HCT116 (cell line): ENCODE measurements around the gene PPP4R2. TPM values are rescaled to one million over a fixed set of nuclear protein-coding genes. Genes with fewer than 3 reads are reported as not detected.

Source experiments
- ATAC-seq: fragments of 200-7000 bp; cut with Tn5 transposase; 2 replicates; pipeline ENCODE4 v1.9.1; 2020; ENCODE audit warnings: mild to moderate bottlenecking, moderate library complexity
- BruUV-seq: library from RNA; stranded (reverse); fragments of 400-500 nt; replicated peaks from 2 replicates; lab custom pipeline; 2021; lab: Mats Ljungman, UMichigan
- CTCF ChIA-PET: fragments of 300-600 bp; sonication (Branson Sonifier 250); formaldehyde crosslinking; loops from one replicate; lab custom pipeline; 2021; ENCODE audit warnings: antibody characterized with exemption; lab: Charles Lee
- POLR2A ChIA-PET: fragments of 300-600, 350-600 bp; sonication (Branson Sonifier 250); formaldehyde crosslinking; loops from one replicate; lab custom pipeline; 2021; ENCODE audit warnings: antibody characterized with exemption; lab: Charles Lee
- RAD21 ChIA-PET, 2 experiments: fragments of 300-600 bp; sonication (Branson Sonifier 250); formaldehyde crosslinking; loops; one replicate each; lab custom pipeline; 2023; ENCODE audit warnings: low total read pairs in 2 of 2; ENCODE audit not compliant: uncharacterized antibody in 2 of 2, unreplicated experiment in 2 of 2, low non-redundant PET in 1 of 2; lab: Charles Lee
- DNase-seq: peaks from one replicate; pipeline ENCODE4 v3.0.0-alpha.2; 2010; ENCODE audit warnings: low read depth, low spot score
- H2AFZ ChIP-seq: fragments of 200-600 bp; shearing (Covaris generic), sonication (generic); 2 replicates; pipeline ENCODE4 v1.6.1; 2017; ENCODE audit warnings: low read depth, mixed run types, mixed read lengths, antibody characterized with exemption, low read length; ENCODE audit not compliant: poor library complexity, severe bottlenecking
- H3K27ac ChIP-seq: 2 replicates; pipeline ENCODE4 v1.5.1; 2012; ENCODE audit warnings: low read depth, low read length
- H3K27me3 ChIP-seq: fragments of 200-600 bp; sonication (generic); 2 replicates; pipeline ENCODE4 v1.6.1; 2016; ENCODE audit warnings: mixed run types, low read length, mixed read lengths; ENCODE audit not compliant: insufficient read depth
- H3K36me3 ChIP-seq, 2 experiments: fragments of 200-500 bp in 1 of 2; fragments of 200-600 bp in 1 of 2; sonication (Bioruptor generic) in 1 of 2; sonication (generic) in 1 of 2; 2 replicates each; pipeline versions ENCODE4 v1.5.1 to v1.6.1; 2014 to 2016; ENCODE audit warnings: low read length in 2 of 2, inconsistent platforms in 1 of 2, mixed read lengths in 1 of 2, mixed run types in 1 of 2; ENCODE audit not compliant: insufficient read depth in 2 of 2, control insufficient read depth in 1 of 2
- H3K4me1 ChIP-seq, 2 experiments: fragments of 200-600 bp in 1 of 2; sonication (generic) in 1 of 2; 2 replicates each; pipeline versions ENCODE4 v1.5.1 to v1.6.1; 2012 to 2017; ENCODE audit warnings: low read length in 2 of 2, inconsistent platforms in 1 of 2, mild to moderate bottlenecking in 1 of 2, mixed read lengths in 1 of 2, mixed run types in 1 of 2, moderate library complexity in 1 of 2; ENCODE audit not compliant: insufficient read depth in 2 of 2, control insufficient read depth in 1 of 2
- H3K4me2 ChIP-seq: fragments of 200-600 bp; sonication (generic); 2 replicates; pipeline ENCODE4 v1.6.1; 2017; ENCODE audit warnings: mixed run types, low read length, mixed read lengths
- H3K4me3 ChIP-seq, 2 experiments: fragments of 200-600 bp in 1 of 2; sonication (generic) in 1 of 2; replicated peaks in 1 of 2; 2 replicates each; pipeline ENCODE4 v1.5.1; 2011 to 2016; ENCODE audit warnings: low read length in 2 of 2, control low read depth in 1 of 2, low read depth in 1 of 2, mild to moderate bottlenecking in 1 of 2, mixed read lengths in 1 of 2, mixed run types in 1 of 2
- H3K79me2 ChIP-seq: fragments of 200-600 bp; sonication (generic); 2 replicates; pipeline ENCODE4 v1.6.1; 2017; ENCODE audit warnings: mild to moderate bottlenecking, mixed run types, low read length, moderate library complexity, mixed read lengths; ENCODE audit not compliant: insufficient read depth
- H3K9ac ChIP-seq: fragments of 200-600 bp; sonication (generic); 2 replicates; pipeline ENCODE4 v1.6.1; 2016; ENCODE audit warnings: low read length, mixed read lengths
- H3K9me2 ChIP-seq: fragments of 200-600 bp; sonication (generic), shearing (Covaris generic); 2 replicates; pipeline ENCODE4 v1.6.1; 2017; ENCODE audit warnings: mixed run types, mild to moderate bottlenecking, moderate library complexity; ENCODE audit not compliant: insufficient read depth
- H3K9me3 ChIP-seq, 2 experiments: fragments of 200-500 bp in 1 of 2; fragments of 200-600 bp in 1 of 2; sonication (Bioruptor generic) in 1 of 2; sonication (generic) in 1 of 2; 2 replicates each; pipeline ENCODE4 v1.6.1; 2014 to 2017; ENCODE audit warnings: low read length in 2 of 2, mixed read lengths in 2 of 2, inconsistent platforms in 1 of 2, low read depth in 1 of 2, mild to moderate bottlenecking in 1 of 2, mixed run types in 1 of 2, moderate library complexity in 1 of 2; ENCODE audit not compliant: control insufficient read depth in 1 of 2, insufficient read depth in 1 of 2
- H4K20me1 ChIP-seq: fragments of 200-600 bp; sonication (generic), shearing (Covaris generic); 2 replicates; pipeline ENCODE4 v1.6.1; 2017; ENCODE audit warnings: mixed run types, mild to moderate bottlenecking, moderate library complexity; ENCODE audit not compliant: insufficient read depth
- CTCF ChIP-seq, 3 experiments: fragments of 200-600 bp in 1 of 3; sonication (generic) in 1 of 3; IDR thresholded peaks in 2 of 3; conservative IDR thresholded peaks in 1 of 3; 2 replicates each; pipeline ENCODE4 v1.5.1; 2012 to 2017; ENCODE audit warnings: low read depth in 2 of 3, low read length in 2 of 3, antibody characterized with exemption in 1 of 3, borderline replicate concordance in 1 of 3, control low read depth in 1 of 3, mild to moderate bottlenecking in 1 of 3, mixed read lengths in 1 of 3, mixed run types in 1 of 3, moderate library complexity in 1 of 3; ENCODE audit not compliant: insufficient read depth in 1 of 3
- EGR1 ChIP-seq: IDR thresholded peaks from 2 replicates; pipeline ENCODE4 v1.6.1; 2012; ENCODE audit warnings: low read depth
- ELF1 ChIP-seq: IDR thresholded peaks from 2 replicates; pipeline ENCODE4 v1.6.1; 2012; ENCODE audit warnings: low read depth, borderline replicate concordance
- EZH2 ChIP-seq: fragments of 200-600 bp; sonication (generic); IDR thresholded peaks from 2 replicates; pipeline ENCODE4 v1.6.1; 2017; ENCODE audit warnings: antibody characterized with exemption, mixed run types
- EZH2phosphoT487 ChIP-seq: fragments of 200-600 bp; IDR thresholded peaks from 2 replicates; pipeline ENCODE4 v1.6.1; 2018; ENCODE audit warnings: antibody characterized with exemption, borderline replicate concordance
- FOSL1 ChIP-seq: IDR thresholded peaks from 2 replicates; pipeline ENCODE4 v1.6.1; 2012; ENCODE audit warnings: low read depth
- JUND ChIP-seq: IDR thresholded peaks from 2 replicates; pipeline ENCODE4 v1.6.1; 2012
- POLR2A ChIP-seq: IDR thresholded peaks from 2 replicates; pipeline ENCODE4 v1.7.0; 2011; ENCODE audit warnings: borderline replicate concordance; ENCODE audit not compliant: insufficient read depth, insufficient read length; ENCODE audit errors: extremely low read depth
- POLR2AphosphoS5 ChIP-seq: IDR thresholded peaks from 2 replicates; pipeline ENCODE4 v1.6.1; 2011; ENCODE audit warnings: mild to moderate bottlenecking, low read depth, low read length, moderate library complexity
- REST ChIP-seq: IDR thresholded peaks from 2 replicates; pipeline ENCODE4 v1.6.1; 2012; ENCODE audit warnings: low read depth
- SIN3A ChIP-seq: IDR thresholded peaks from 2 replicates; pipeline ENCODE4 v1.6.1; 2012; ENCODE audit warnings: low read depth
- SP1 ChIP-seq: IDR thresholded peaks from 2 replicates; pipeline ENCODE4 v1.6.1; 2012; ENCODE audit warnings: low read depth
- ZBTB33 ChIP-seq: IDR thresholded peaks from 2 replicates; pipeline ENCODE4 v1.6.1; 2011; ENCODE audit warnings: mild to moderate bottlenecking, low read length, moderate library complexity; ENCODE audit not compliant: insufficient replicate concordance; ENCODE audit errors: extremely low read depth
- intact Hi-C: fragments of 100-400 bp; cut with micrococcal nuclease; formaldehyde crosslinking; loops from 2 replicates; pipeline ENCODE4 v1.10.0; 2022
- total RNA-seq: library from RNA; stranded (reverse); gene quantifications from one replicate; pipeline ENCODE4 v1.2.1, GENCODE V29; 2021; ENCODE audit not compliant: unreplicated experiment

PPP4R2 gene
- total RNA-seq, 1 experiment from 2014 or later: 72.5 TPM

- H3K4me3 ChIP-seq: no peak overlapping the region
- no peak overlapping the region for H3K27ac ChIP-seq
- no peaks in the 10 kb centered on the region for H3K27me3 ChIP-seq
- no peak overlapping the region for H2AFZ ChIP-seq
- H3K36me3 ChIP-seq: no peaks in the 10 kb centered on the region
- ATAC-seq (no peak), DNase-seq (no peak)
- RAD21 ChIA-PET: no interaction called here
- intact Hi-C loops: no loop called here
- H3K79me2 ChIP-seq: no peaks in the 10 kb centered on the region
- H3K4me1 ChIP-seq: no peaks in the 10 kb centered on the region; a peak in 2 of 4 replicates
- H3K9me3 ChIP-seq: no peaks in the 10 kb centered on the region
- no peak overlapping the region for H3K4me2 ChIP-seq
- H3K9me2 ChIP-seq: no peaks in the 10 kb centered on the region
- no peak overlapping the region for H3K9ac ChIP-seq
- BruUV-seq: no TSS peak
- TF ChIP-seq FOSL1: no peak
- TF ChIP-seq EZH2phosphoT487: no peak
- CTCF ChIA-PET: no interaction called here
- POLR2A ChIA-PET: no interaction called here
- H4K20me1 ChIP-seq: no peaks in the 10 kb centered on the region
These were observed 28.3 kb upstream of the PPP4R2 start for GRCh38 chr3:72968266-72968664.

- H3K36me3 ChIP-seq: no peaks in the 10 kb centered on the region
- H3K79me2 ChIP-seq: no peaks in the 10 kb centered on the region
- ChIA-PET RAD21 (no interaction called here), POLR2A (no interaction called here), CTCF (no interaction called here)
- no peaks in the 10 kb centered on the region; a peak in 2 of 4 replicates for H3K4me1 ChIP-seq
- H3K9me2 ChIP-seq: no peaks in the 10 kb centered on the region
- no peaks in the 10 kb centered on the region for H3K27me3 ChIP-seq
- no peak for ATAC-seq
- no peaks in the 10 kb centered on the region for H3K9me3 ChIP-seq
- H3K9ac ChIP-seq: no peak overlapping the region
- no TSS peak for BruUV-seq
- no peaks in the 10 kb centered on the region for H4K20me1 ChIP-seq
- H2AFZ ChIP-seq: no peak overlapping the region
- H3K4me2 ChIP-seq: no peak overlapping the region
- intact Hi-C loops: no loop called here
- no peak overlapping the region for H3K27ac ChIP-seq
- no peak for TF ChIP-seq ZBTB33
- no peak for TF ChIP-seq POLR2AphosphoS5
- no peak for TF ChIP-seq EZH2phosphoT487
- TF ChIP-seq JUND: no peak
- no peak for TF ChIP-seq SIN3A
- TF ChIP-seq REST: no peak
- TF ChIP-seq POLR2A: no peak
- TF ChIP-seq EGR1: no peak
- no peak for TF ChIP-seq EZH2
- TF ChIP-seq ELF1: no peak
- TF ChIP-seq CTCF (IDR thresholded peaks at IDR 0.05 in 2 of 3, conservative IDR thresholded peaks at IDR 0.05 in 1 of 3; ENCODE audit: borderline replicate concordance in 1 of 3, insufficient read depth in 1 of 3, low read depth in 2 of 3, low read length in 2 of 3): no peak
- TF ChIP-seq SP1: no peak
- H3K4me3 ChIP-seq: no peak overlapping the region
- DNase-seq: no peak
These were observed 26.8 kb upstream of the PPP4R2 start for GRCh38 chr3:72969766-72970165.
